Measurements from ENCODE around the gene METRN.

The METRN gene

DNA sequence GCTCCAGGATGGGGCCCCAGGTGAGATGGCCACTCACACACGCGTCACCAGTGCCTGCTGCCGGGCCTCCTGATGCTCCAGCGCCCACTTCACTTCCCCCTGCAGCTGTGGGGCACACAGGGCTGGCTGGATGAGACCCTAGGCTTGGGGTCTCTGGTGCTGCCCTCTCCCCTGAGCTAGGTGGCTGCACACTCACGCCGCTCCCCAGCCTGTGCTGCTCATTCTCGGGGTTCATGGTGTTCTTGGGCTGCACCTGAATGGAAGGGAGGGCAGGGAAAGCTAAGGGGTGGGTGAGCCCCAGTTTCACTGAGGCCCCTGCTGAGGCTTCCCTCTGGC lies 10.1 kb downstream of the METRN start:
- TF ChIP-seq, protein P1, sequence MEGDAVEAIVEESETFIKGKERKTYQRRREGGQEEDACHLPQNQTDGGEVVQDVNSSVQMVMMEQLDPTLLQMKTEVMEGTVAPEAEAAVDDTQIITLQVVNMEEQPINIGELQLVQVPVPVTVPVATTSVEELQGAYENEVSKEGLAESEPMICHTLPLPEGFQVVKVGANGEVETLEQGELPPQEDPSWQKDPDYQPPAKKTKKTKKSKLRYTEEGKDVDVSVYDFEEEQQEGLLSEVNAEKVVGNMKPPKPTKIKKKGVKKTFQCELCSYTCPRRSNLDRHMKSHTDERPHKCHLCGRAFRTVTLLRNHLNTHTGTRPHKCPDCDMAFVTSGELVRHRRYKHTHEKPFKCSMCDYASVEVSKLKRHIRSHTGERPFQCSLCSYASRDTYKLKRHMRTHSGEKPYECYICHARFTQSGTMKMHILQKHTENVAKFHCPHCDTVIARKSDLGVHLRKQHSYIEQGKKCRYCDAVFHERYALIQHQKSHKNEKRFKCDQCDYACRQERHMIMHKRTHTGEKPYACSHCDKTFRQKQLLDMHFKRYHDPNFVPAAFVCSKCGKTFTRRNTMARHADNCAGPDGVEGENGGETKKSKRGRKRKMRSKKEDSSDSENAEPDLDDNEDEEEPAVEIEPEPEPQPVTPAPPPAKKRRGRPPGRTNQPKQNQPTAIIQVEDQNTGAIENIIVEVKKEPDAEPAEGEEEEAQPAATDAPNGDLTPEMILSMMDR (IDR thresholded peaks at IDR 0.05; ENCODE audit: extremely low read depth, insufficient read depth, missing control alignments) = no peak
- in situ Hi-C loops (cut with MboI; ENCODE audit: low pct_unique_long_range_greater_than_20kb, low sequenced_read_pairs, unreplicated experiment) = no loop called here
- DNase-seq (ENCODE audit: low spot score) = no peak

DNA sequence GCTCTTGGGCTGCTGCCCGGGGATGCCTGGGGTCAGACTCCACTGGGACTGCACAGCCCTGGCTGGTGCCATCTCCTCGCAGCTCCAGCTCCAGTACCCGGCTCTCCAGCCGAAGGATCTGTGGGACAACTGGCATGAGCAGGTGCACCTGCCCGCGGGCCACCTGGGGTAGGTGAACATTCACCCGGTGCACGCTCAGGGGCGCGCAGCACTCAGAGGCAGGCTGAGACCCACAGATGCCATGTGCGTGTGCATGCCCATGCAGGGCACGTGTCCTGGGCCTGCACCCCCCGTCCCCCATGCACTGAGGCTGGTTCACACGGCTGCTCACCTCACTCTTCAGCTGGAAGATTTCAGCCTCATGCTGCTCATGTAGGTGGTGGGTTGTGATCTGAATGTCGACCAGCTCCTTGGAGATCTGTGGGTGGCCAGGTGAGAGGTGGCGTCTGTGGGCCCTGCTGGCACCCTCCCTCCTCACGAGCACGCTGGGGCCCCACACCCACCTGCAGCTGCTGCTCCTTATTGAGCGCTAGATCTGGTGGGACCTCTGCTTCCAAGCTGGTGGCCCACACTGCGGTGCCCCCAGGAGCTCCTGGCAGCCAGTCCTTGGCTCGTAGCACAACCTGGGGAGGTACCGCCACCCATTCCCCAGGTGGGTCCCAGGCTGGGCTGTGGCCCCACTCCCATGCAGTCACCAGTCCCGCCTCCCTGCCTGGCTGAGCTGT lies 10.7 kb downstream of the METRN start:
- DNase-seq (ENCODE audit: low spot score) = no peak
- in situ Hi-C loops (cut with MboI; ENCODE audit: low pct_unique_long_range_greater_than_20kb, low sequenced_read_pairs, unreplicated experiment) = no loop called here
- TF ChIP-seq, protein P1 (IDR thresholded peaks at IDR 0.05; ENCODE audit: extremely low read depth, insufficient read depth, missing control alignments) = no peak

DNA sequence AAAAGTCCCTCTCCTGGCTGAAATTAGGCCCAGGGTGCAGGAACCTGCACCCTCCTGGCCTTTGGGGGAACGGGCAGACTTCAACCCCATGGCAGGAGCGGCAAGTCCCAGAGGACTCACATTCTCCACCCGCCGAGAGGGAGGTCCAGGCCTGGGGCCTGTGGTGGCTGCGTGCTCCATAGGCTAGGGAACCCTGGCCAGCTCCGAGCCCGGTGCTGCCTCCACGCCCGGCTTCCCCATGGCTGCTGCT lies 11.2 kb downstream of the METRN start:
- DNase-seq (ENCODE audit: low spot score) = no peak
- TF ChIP-seq, protein P1 (IDR thresholded peaks at IDR 0.05; ENCODE audit: extremely low read depth, insufficient read depth, missing control alignments) = no peak
- in situ Hi-C loops (cut with MboI; ENCODE audit: low pct_unique_long_range_greater_than_20kb, low sequenced_read_pairs, unreplicated experiment) = no loop called here

DNA sequence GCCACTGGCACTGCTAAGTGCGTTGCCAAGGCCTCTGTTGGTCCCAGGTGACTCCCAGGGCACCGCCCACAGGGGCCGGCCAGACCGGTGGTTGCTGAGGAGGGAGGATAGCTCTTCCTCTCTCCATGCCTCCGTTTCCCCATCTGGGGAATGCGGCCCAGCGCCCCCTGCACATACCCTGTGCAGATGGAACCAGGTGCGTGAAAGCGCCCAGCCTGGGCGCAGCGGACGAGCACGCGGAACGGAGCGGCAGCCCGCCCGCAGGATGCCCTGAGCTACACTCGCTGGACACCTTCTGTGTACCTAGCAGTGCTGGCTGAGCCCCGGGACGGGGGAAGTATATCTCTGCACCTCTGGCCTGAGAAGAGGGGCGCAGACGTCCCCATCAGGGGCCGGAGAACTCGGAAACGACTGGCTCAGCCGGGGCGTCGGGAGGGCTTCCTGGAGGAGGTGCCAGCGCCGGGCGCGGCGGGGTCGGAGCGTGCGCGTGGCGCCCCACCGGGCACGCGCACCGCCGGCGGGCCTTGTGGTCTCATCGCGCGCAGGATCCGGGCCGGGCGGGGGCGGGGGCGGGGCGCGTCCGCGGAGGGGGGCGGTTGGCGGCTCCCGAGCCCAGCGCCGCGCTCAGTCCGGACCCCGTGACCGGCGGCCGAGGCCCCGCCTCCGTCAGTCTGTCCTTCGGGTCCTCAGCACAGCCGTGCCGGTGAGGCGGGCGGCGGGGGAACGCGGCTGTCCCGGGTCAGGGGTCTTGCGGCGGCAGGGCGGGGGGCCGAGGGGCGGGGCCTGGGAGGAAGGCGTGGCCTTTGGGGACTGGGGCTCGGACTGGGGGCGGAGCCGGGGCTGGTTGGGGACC lies 11.7 kb downstream of the METRN start, which contains the start of the genes CCDC78 and HAGHL:
TSS of gene CCDC78 (minus strand) at position 6 of the 853 bp plus-strand sequence. CDS start 76 bp downstream, outside the sequence.
TSS of gene HAGHL (plus strand) at position 669 of the 853 bp plus-strand sequence. CDS start 404 bp downstream, outside the sequence.
- TF ChIP-seq, protein P1 (IDR thresholded peaks at IDR 0.05; ENCODE audit: extremely low read depth, insufficient read depth, missing control alignments) = peak; percentile 1
- in situ Hi-C loops (cut with MboI; ENCODE audit: low pct_unique_long_range_greater_than_20kb, low sequenced_read_pairs, unreplicated experiment) = no loop called here
- peak; percentile 90 for DNase-seq (ENCODE audit: low spot score)

DNA sequence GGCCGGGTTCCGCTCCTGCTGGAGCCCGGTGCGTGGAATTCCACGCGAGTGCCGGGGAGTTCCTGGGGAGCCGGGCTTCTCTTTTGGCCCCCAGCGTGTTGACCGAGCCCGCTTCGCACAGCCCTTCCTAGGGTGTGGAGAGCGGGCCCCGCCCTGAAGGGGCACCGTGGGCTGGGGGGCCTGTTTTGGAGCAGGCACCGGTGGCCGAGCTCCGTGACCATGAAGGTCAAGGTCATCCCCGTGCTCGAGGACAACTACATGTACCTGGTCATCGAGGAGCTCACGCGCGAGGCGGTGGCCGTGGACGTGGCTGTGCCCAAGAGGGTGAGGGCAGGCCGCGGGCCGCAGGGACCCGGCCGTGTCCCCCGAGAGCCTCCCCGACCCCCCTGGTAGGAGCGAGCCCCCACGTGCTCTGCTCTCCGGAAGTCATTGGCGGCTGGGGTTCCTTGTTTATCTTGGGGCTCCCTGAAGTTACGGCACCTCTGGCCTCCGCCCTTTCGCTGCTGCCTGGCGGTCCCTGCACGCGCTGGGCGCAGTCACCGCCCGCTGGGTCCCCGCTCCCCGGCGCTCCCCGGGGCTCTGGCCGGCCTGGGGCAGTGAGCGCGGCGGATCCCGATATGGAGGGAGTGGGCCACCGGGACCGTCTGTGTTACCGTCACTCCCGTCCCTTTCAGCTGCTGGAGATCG lies 12.5 kb downstream of the METRN start:
- TF ChIP-seq, protein P1 (IDR thresholded peaks at IDR 0.05; ENCODE audit: extremely low read depth, insufficient read depth, missing control alignments) = no peak
- in situ Hi-C loops (cut with MboI; ENCODE audit: low pct_unique_long_range_greater_than_20kb, low sequenced_read_pairs, unreplicated experiment) = no loop called here
- peak; percentile 73 for DNase-seq (ENCODE audit: low spot score)

DNA sequence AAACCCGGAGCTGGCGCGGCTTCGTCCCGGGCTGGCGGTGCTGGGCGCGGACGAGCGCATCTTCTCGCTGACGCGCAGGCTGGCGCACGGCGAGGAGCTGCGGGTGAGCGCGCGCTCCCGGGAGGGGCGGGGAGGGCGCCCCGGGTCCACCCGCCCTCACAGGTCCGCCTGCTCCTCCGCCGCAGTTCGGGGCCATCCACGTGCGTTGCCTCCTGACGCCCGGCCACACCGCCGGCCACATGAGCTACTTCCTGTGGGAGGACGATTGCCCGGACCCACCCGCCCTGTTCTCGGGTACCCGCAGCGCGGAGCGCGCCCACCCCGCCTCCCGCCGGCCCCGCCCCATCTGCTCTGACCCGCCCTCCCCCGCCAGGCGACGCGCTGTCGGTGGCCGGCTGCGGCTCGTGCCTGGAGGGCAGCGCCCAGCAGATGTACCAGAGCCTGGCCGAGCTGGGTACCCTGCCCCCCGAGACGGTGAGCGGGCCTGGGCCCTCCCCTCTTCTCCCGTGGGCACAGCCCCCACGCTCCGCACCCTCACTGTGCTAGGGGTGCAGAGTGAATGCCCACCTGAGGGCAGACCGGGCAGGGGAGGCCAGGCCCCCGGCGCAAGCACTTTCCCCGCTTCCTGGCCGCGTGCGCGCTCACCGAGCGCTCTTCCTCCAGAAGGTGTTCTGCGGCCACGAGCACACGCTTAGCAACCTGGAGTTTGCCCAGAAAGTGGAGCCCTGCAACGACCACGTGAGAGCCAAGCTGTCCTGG lies 13.4 kb downstream of the METRN start:
- DNase-seq (ENCODE audit: low spot score) = peak; percentile 89
- TF ChIP-seq, protein P1 (IDR thresholded peaks at IDR 0.05; ENCODE audit: extremely low read depth, insufficient read depth, missing control alignments) = no peak
- in situ Hi-C loops (cut with MboI; ENCODE audit: low pct_unique_long_range_greater_than_20kb, low sequenced_read_pairs, unreplicated experiment) = no loop called here
